Panc1 (cell line): ENCODE results near the gene KCNG2. TPM values are rescaled to one million over a fixed set of nuclear protein-coding genes. Genes with fewer than 3 reads are reported as not detected.

ENCODE experiments used
- ATAC-seq: fragments of 200-7000 bp; cut with Tn5 transposase; 2 replicates; pipeline ENCODE4 v1.9.1; 2020; ENCODE audit warnings: mild to moderate bottlenecking, moderate library complexity
- BruUV-seq: library from RNA; stranded (reverse); fragments of 400-500 nt; replicated peaks from 2 replicates; lab custom pipeline; 2021; lab: Mats Ljungman, UMichigan
- CTCF ChIA-PET: fragments of 300-600 bp; sonication (Branson Sonifier 250); formaldehyde crosslinking; loops from one replicate; lab custom pipeline; 2022; ENCODE audit warnings: antibody characterized with exemption; lab: Charles Lee
- POLR2A ChIA-PET: fragments of 300-600 bp; sonication (Branson Sonifier 250); formaldehyde crosslinking; loops from one replicate; lab custom pipeline; 2022; ENCODE audit warnings: antibody characterized with exemption; lab: Charles Lee
- DNase-seq: peaks from one replicate; pipeline ENCODE4 v3.0.0-alpha.2; 2010; ENCODE audit warnings: low read depth, low spot score
- H3K27ac ChIP-seq: 2 replicates; pipeline ENCODE4 v1.5.1; 2011; ENCODE audit warnings: mild to moderate bottlenecking, low read length, inconsistent platforms
- H3K27me3 ChIP-seq: fragments of 200-500 bp; sonication (Bioruptor generic); 2 replicates; pipeline ENCODE4 v1.6.0; 2014; ENCODE audit warnings: low read length, inconsistent platforms; ENCODE audit not compliant: control insufficient read depth, insufficient read depth
- H3K36me3 ChIP-seq: fragments of 200-500 bp; sonication (Bioruptor generic); 2 replicates; pipeline ENCODE4 v1.5.1; 2014; ENCODE audit warnings: inconsistent platforms, mild to moderate bottlenecking, low read length, moderate library complexity; ENCODE audit not compliant: control insufficient read depth, insufficient read depth
- H3K4me1 ChIP-seq: 2 replicates; pipeline ENCODE4 v1.5.1; 2011; ENCODE audit warnings: inconsistent platforms, mild to moderate bottlenecking, low read length, moderate library complexity; ENCODE audit not compliant: control insufficient read depth, insufficient read depth
- H3K4me3 ChIP-seq, 2 experiments: 2 replicates each; pipeline ENCODE4 v1.5.1; 2011 to 2012; ENCODE audit warnings: low read depth in 2 of 2, low read length in 2 of 2, mild to moderate bottlenecking in 2 of 2, inconsistent platforms in 1 of 2, moderate library complexity in 1 of 2
- H3K9me3 ChIP-seq: fragments of 200-500 bp; sonication (Bioruptor generic); 2 replicates; pipeline ENCODE4 v1.5.1; 2014; ENCODE audit warnings: low read depth, mild to moderate bottlenecking, inconsistent platforms, low read length, moderate library complexity; ENCODE audit not compliant: control insufficient read depth, insufficient read depth
- CTCF ChIP-seq: fragments of 450-650 bp; IDR thresholded peaks from 2 replicates; pipeline ENCODE4 v1.5.1; 2017; ENCODE audit warnings: mild to moderate bottlenecking
- POLR2AphosphoS5 ChIP-seq: IDR thresholded peaks from 2 replicates; pipeline ENCODE4 v1.6.1; 2012; ENCODE audit warnings: mild to moderate bottlenecking, low read depth, low read length, moderate library complexity
- SIN3A ChIP-seq: IDR thresholded peaks from 2 replicates; pipeline ENCODE4 v1.6.1; 2012; ENCODE audit warnings: low read depth, mild to moderate bottlenecking, low read length, moderate library complexity, borderline replicate concordance; ENCODE audit not compliant: insufficient read depth
- TCF7L2 ChIP-seq: IDR thresholded peaks from 2 replicates; pipeline ENCODE4 v1.6.1; 2011; ENCODE audit warnings: mild to moderate bottlenecking, low read depth, low read length, inconsistent platforms
- in situ Hi-C: cut with HindIII; loops from 2 replicates; pipeline ENCODE4 v1.10.0; 2016; ENCODE audit warnings: low sequenced_read_pairs, low pct_unique_long_range_greater_than_20kb
- intact Hi-C: fragments of 100-400 bp; cut with micrococcal nuclease; formaldehyde crosslinking; loops from one replicate; pipeline ENCODE4 v1.10.0; 2022; ENCODE audit not compliant: unreplicated experiment
- total RNA-seq: library from RNA; stranded (reverse); gene quantifications from one replicate; pipeline ENCODE4 v1.2.1, GENCODE V29; 2021; ENCODE audit not compliant: unreplicated experiment
- TF ChIP-seq, protein P1 (sequence below), 2 experiments: IDR thresholded peaks; 2 replicates each; pipeline ENCODE4 v1.6.1; 2011 to 2012; ENCODE audit warnings: low read depth in 2 of 2, control low read depth in 1 of 2, low read length in 1 of 2, mild to moderate bottlenecking in 1 of 2, moderate library complexity in 1 of 2; ENCODE audit not compliant: insufficient read depth in 1 of 2

KCNG2 gene
- total RNA-seq, 1 experiment from 2014 or later = not detected

GRCh38 chr18:79944126-79944731 lies 146.5 kb downstream of the KCNG2 start:
- Histone ChIP-seq H3K4me1 (peaks cover 22% of the 10 kb centered on the region), H3K4me3 (no peak overlapping the region), H3K27me3 (no peaks in the 10 kb centered on the region), H3K27ac (no peak overlapping the region), H3K36me3 (no peaks in the 10 kb centered on the region; the same call in 1 of the 2 replicates), H3K9me3 (no peaks in the 10 kb centered on the region)
- DNase-seq = no peak
- BruUV-seq = no TSS peak
- intact Hi-C loops = no loop called here
- ChIA-PET POLR2A (no interaction called here), CTCF (interaction anchor here (0.6 kb wide), 1 partner anchor 77 kb away, joined by 3 read pairs; no protein-coding TSS in a partner anchor)
- peak; percentile 46 for ATAC-seq
- no peak for TF ChIP-seq POLR2AphosphoS5
- TF ChIP-seq TCF7L2 = no peak
- in situ Hi-C loops = no loop called here

DNA sequence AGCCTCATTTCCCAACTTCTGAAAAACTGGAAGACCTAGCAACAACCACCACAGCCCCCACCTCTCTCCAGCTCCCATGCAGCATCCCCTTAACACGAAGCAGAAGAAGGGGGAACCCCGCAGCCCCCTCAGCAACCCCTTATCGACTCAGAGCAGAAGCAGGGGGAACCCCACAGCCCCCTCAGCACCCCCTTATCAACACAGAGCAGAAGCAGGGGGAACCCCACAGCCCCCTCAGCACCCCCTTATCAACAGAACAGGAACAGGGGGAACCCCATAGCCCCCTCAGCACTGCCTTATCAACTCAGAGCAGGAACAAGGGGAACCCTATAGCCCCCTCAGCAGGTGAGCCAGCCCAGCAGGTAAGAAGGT lies 147.0 kb downstream of the KCNG2 start:
- intact Hi-C loops = no loop called here
- POLR2A ChIA-PET = no interaction called here
- CTCF ChIA-PET = interaction anchor here (0.6 kb wide), 1 partner anchor 77 kb away, joined by 3 read pairs; no protein-coding TSS in a partner anchor
- no peak for TF ChIP-seq CTCF
- no peak for TF ChIP-seq TCF7L2
- no peak for TF ChIP-seq POLR2AphosphoS5
- TF ChIP-seq SIN3A = no peak
- TF ChIP-seq, protein P1, sequence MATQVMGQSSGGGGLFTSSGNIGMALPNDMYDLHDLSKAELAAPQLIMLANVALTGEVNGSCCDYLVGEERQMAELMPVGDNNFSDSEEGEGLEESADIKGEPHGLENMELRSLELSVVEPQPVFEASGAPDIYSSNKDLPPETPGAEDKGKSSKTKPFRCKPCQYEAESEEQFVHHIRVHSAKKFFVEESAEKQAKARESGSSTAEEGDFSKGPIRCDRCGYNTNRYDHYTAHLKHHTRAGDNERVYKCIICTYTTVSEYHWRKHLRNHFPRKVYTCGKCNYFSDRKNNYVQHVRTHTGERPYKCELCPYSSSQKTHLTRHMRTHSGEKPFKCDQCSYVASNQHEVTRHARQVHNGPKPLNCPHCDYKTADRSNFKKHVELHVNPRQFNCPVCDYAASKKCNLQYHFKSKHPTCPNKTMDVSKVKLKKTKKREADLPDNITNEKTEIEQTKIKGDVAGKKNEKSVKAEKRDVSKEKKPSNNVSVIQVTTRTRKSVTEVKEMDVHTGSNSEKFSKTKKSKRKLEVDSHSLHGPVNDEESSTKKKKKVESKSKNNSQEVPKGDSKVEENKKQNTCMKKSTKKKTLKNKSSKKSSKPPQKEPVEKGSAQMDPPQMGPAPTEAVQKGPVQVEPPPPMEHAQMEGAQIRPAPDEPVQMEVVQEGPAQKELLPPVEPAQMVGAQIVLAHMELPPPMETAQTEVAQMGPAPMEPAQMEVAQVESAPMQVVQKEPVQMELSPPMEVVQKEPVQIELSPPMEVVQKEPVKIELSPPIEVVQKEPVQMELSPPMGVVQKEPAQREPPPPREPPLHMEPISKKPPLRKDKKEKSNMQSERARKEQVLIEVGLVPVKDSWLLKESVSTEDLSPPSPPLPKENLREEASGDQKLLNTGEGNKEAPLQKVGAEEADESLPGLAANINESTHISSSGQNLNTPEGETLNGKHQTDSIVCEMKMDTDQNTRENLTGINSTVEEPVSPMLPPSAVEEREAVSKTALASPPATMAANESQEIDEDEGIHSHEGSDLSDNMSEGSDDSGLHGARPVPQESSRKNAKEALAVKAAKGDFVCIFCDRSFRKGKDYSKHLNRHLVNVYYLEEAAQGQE (IDR thresholded peaks at IDR 0.05; ENCODE audit: insufficient read depth in 1 of 2, low read depth in 2 of 2, low read length in 1 of 2) = no peak
- no peaks in the 10 kb centered on the region for H3K27me3 ChIP-seq
- in situ Hi-C loops = no loop called here
- ATAC-seq (no peak), DNase-seq (no peak)
- no TSS peak for BruUV-seq
- peaks cover 23% of the 10 kb centered on the region for H3K4me1 ChIP-seq
- no peaks in the 10 kb centered on the region; the same call in 1 of the 2 replicates for H3K36me3 ChIP-seq
- H3K9me3 ChIP-seq = no peaks in the 10 kb centered on the region
- peak overlapping the region; percentile 10; the same call in 1 of the 2 replicates for H3K27ac ChIP-seq
- H3K4me3 ChIP-seq = no peak overlapping the region
